Mesendoderm (in vitro differentiated cells): ENCODE data around the gene EHD1.

Experiments
- DNase-seq: peaks from one replicate; pipeline ENCODE4 v3.0.0; 2013
- H2AK5ac ChIP-seq: 2 replicates; pipeline ENCODE4 v1.6.1; 2013; ENCODE audit warnings: low read length, inconsistent platforms
- H2BK120ac ChIP-seq: 2 replicates; pipeline ENCODE4 v1.6.1; 2013; ENCODE audit warnings: low read depth, mild to moderate bottlenecking, low read length, moderate library complexity, mixed read lengths
- H2BK15ac ChIP-seq: replicated peaks from 2 replicates; pipeline ENCODE4 v1.6.1; 2013; ENCODE audit warnings: low read depth, mild to moderate bottlenecking, moderate library complexity
- H2BK5ac ChIP-seq: 2 replicates; pipeline ENCODE4 v1.6.1; 2013; ENCODE audit warnings: low read length, inconsistent platforms
- H3K18ac ChIP-seq: 2 replicates; pipeline ENCODE4 v1.6.1; 2013; ENCODE audit warnings: mild to moderate bottlenecking, low read length, mixed read lengths
- H3K23ac ChIP-seq: one replicate; pipeline ENCODE4 v1.6.1; 2013; ENCODE audit warnings: low read length
- H3K27ac ChIP-seq: 2 replicates; pipeline ENCODE4 v1.5.1; 2013; ENCODE audit warnings: low read depth, mild to moderate bottlenecking, inconsistent platforms, low read length, moderate library complexity
- H3K27me3 ChIP-seq: 2 replicates; pipeline ENCODE4 v1.6.1; 2013; ENCODE audit warnings: low read length, control low read depth, mild to moderate bottlenecking, inconsistent platforms; ENCODE audit not compliant: insufficient read depth, poor library complexity
- H3K36me3 ChIP-seq: 2 replicates; pipeline ENCODE4 v1.6.1; 2013; ENCODE audit warnings: low read length, inconsistent platforms; ENCODE audit not compliant: control insufficient read depth, insufficient read depth
- H3K4ac ChIP-seq: one replicate; pipeline ENCODE4 v1.6.1; 2013; ENCODE audit warnings: low read depth, mild to moderate bottlenecking, low read length, moderate library complexity
- H3K4me1 ChIP-seq: 2 replicates; pipeline ENCODE4 v1.6.1; 2013; ENCODE audit warnings: low read depth, low read length, inconsistent platforms; ENCODE audit not compliant: control insufficient read depth
- H3K4me2 ChIP-seq: 2 replicates; pipeline ENCODE4 v1.6.1; 2013; ENCODE audit warnings: low read length
- H3K4me3 ChIP-seq: 2 replicates; pipeline ENCODE4 v1.5.1; 2013; ENCODE audit warnings: mild to moderate bottlenecking, low read length
- H3K56ac ChIP-seq: one replicate; pipeline ENCODE4 v1.6.1; 2013; ENCODE audit warnings: low read length
- H3K79me1 ChIP-seq: 2 replicates; pipeline ENCODE4 v1.6.1; 2013; ENCODE audit warnings: low read length, inconsistent platforms
- H3K79me2 ChIP-seq: 2 replicates; pipeline ENCODE4 v1.6.1; 2013; ENCODE audit warnings: mild to moderate bottlenecking, low read length; ENCODE audit not compliant: control insufficient read depth, insufficient read depth
- H3K9ac ChIP-seq: 2 replicates; pipeline ENCODE4 v1.6.1; 2013; ENCODE audit warnings: low read length, inconsistent platforms
- H4K5ac ChIP-seq: one replicate; pipeline ENCODE4 v1.6.1; 2013; ENCODE audit warnings: low read length
- H4K8ac ChIP-seq: one replicate; pipeline ENCODE4 v1.6.1; 2013; ENCODE audit warnings: low read depth, mild to moderate bottlenecking, control low read depth, low read length, moderate library complexity
- WGBS: extraction: QIAGEN DNeasy Blood & Tissue Kit; methylation state at CpG from one replicate; pipeline ENCODE4 v1.1.7; 2013; ENCODE audit warnings: low lambda C conversion rate, missing lambda C conversion rate; ENCODE audit not compliant: insufficient coverage; ENCODE audit errors: extremely low coverage; 5-methylcytosine and 5-hydroxymethylcytosine counted together

EHD1 gene

GRCh38 chr11:64832467-64833197 is 45.8 kb downstream of the EHD1 start:
- H3K56ac ChIP-seq, result no peak overlapping the region
- H4K5ac ChIP-seq, result no peak overlapping the region
- no peak overlapping the region for H3K4ac ChIP-seq
- no peak overlapping the region for H3K9ac ChIP-seq
- no peak overlapping the region for H3K4me2 ChIP-seq
- H4K8ac ChIP-seq, result no peak overlapping the region
- H2BK5ac ChIP-seq, result no peak overlapping the region
- H3K4me1 ChIP-seq, result no peaks in the 10 kb centered on the region
- no CpG with 5 or more reads among the region's 21 CpGs for WGBS
- H2BK15ac ChIP-seq, result no peak overlapping the region
- no peak overlapping the region for H2AK5ac ChIP-seq
- no peak overlapping the region for H3K23ac ChIP-seq
- no peaks in the 10 kb centered on the region for H3K27me3 ChIP-seq
- H3K79me1 ChIP-seq, result no peaks in the 10 kb centered on the region
- H3K79me2 ChIP-seq, result no peaks in the 10 kb centered on the region
- no peak for DNase-seq
- H3K18ac ChIP-seq, result no peak overlapping the region
- H3K36me3 ChIP-seq, result peaks cover 2% of the 10 kb centered on the region
- H2BK120ac ChIP-seq, result no peak overlapping the region
- H3K4me3 ChIP-seq, result no peak overlapping the region
- H3K27ac ChIP-seq, result no peak overlapping the region

GRCh38 chr11:64831411-64831891 is 47.0 kb downstream of the EHD1 start:
- no peak overlapping the region for H3K56ac ChIP-seq
- no peak for DNase-seq
- H2BK15ac ChIP-seq, result no peak overlapping the region
- no peaks in the 10 kb centered on the region for H3K79me2 ChIP-seq
- no CpG with 5 or more reads among the region's 24 CpGs for WGBS
- H3K27ac ChIP-seq, result no peak overlapping the region
- H3K4ac ChIP-seq, result no peak overlapping the region
- no peak overlapping the region for H3K4me2 ChIP-seq
- no peak overlapping the region for H4K8ac ChIP-seq
- H2AK5ac ChIP-seq, result no peak overlapping the region
- H3K23ac ChIP-seq, result no peak overlapping the region
- H2BK5ac ChIP-seq, result no peak overlapping the region
- H3K36me3 ChIP-seq, result peaks cover 2% of the 10 kb centered on the region
- H2BK120ac ChIP-seq, result no peak overlapping the region
- H3K9ac ChIP-seq, result no peak overlapping the region
- H4K5ac ChIP-seq, result no peak overlapping the region
- H3K27me3 ChIP-seq, result no peaks in the 10 kb centered on the region
- H3K4me1 ChIP-seq, result no peaks in the 10 kb centered on the region
- H3K4me3 ChIP-seq, result no peak overlapping the region
- no peaks in the 10 kb centered on the region for H3K79me1 ChIP-seq
- H3K18ac ChIP-seq, result no peak overlapping the region

- no peak overlapping the region for H4K5ac ChIP-seq
- no peaks in the 10 kb centered on the region for H3K27me3 ChIP-seq
- H3K4me2 ChIP-seq, result no peak overlapping the region
- no peaks in the 10 kb centered on the region for H3K4me1 ChIP-seq
- H3K23ac ChIP-seq, result no peak overlapping the region
- H3K56ac ChIP-seq, result no peak overlapping the region
- H3K18ac ChIP-seq, result no peak overlapping the region
- no peak overlapping the region for H2AK5ac ChIP-seq
- no peak overlapping the region for H2BK120ac ChIP-seq
- no peak overlapping the region for H4K8ac ChIP-seq
- no peak overlapping the region for H3K9ac ChIP-seq
- no peak overlapping the region for H2BK15ac ChIP-seq
- H3K4ac ChIP-seq, result no peak overlapping the region
- no peak overlapping the region for H3K4me3 ChIP-seq
- H3K79me1 ChIP-seq, result no peaks in the 10 kb centered on the region
- H3K27ac ChIP-seq, result no peak overlapping the region
- no peak overlapping the region for H2BK5ac ChIP-seq
- H3K79me2 ChIP-seq, result no peaks in the 10 kb centered on the region
- DNase-seq, result no peak
- no CpG with 5 or more reads among the region's 43 CpGs for WGBS
- H3K36me3 ChIP-seq, result peaks cover 2% of the 10 kb centered on the region
Measured at GRCh38 chr11:64829536-64830251, 48.7 kb downstream of the EHD1 start.

- Histone ChIP-seq H3K79me1 (no peaks in the 10 kb centered on the region), H3K4me2 (no peak overlapping the region), H4K8ac (no peak overlapping the region), H3K4ac (no peak overlapping the region), H3K36me3 (no peaks in the 10 kb centered on the region), H3K18ac (no peak overlapping the region), H3K79me2 (no peaks in the 10 kb centered on the region), H3K23ac (no peak overlapping the region), H2BK120ac (no peak overlapping the region), H2BK5ac (no peak overlapping the region), H3K27me3 (no peaks in the 10 kb centered on the region), H3K4me1 (no peaks in the 10 kb centered on the region), H2AK5ac (no peak overlapping the region), H3K27ac (no peak overlapping the region), H3K4me3 (no peak overlapping the region), H2BK15ac (no peak overlapping the region), H3K9ac (no peak overlapping the region), H4K5ac (no peak overlapping the region), H3K56ac (no peak overlapping the region)
- no peak for DNase-seq
- no CpG with 5 or more reads among the region's 22 CpGs for WGBS
Measured at GRCh38 chr11:64827451-64827839, 51.0 kb downstream of the EHD1 start.

GRCh38 chr11:64826578-64827450 is 51.6 kb downstream of the EHD1 start:
- Histone ChIP-seq H3K9ac (no peak overlapping the region), H3K27me3 (no peaks in the 10 kb centered on the region), H3K4me1 (no peaks in the 10 kb centered on the region), H3K4me2 (no peak overlapping the region), H3K4me3 (no peak overlapping the region), H3K4ac (no peak overlapping the region), H3K23ac (no peak overlapping the region), H2BK15ac (no peak overlapping the region), H2BK5ac (no peak overlapping the region), H4K8ac (no peak overlapping the region), H3K56ac (no peak overlapping the region), H3K79me1 (no peaks in the 10 kb centered on the region), H4K5ac (no peak overlapping the region), H2BK120ac (no peak overlapping the region), H3K36me3 (no peaks in the 10 kb centered on the region), H3K18ac (no peak overlapping the region), H3K27ac (no peak overlapping the region), H3K79me2 (no peaks in the 10 kb centered on the region), H2AK5ac (no peak overlapping the region)
- WGBS, result no CpG with 5 or more reads among the region's 52 CpGs
- no peak for DNase-seq
